ENCODE data around the gene TJP1. TPM values are rescaled to one million over a fixed set of nuclear protein-coding genes. Genes with fewer than 3 reads are reported as not detected.

TJP1 gene
- total and polyA plus RNA-seq, 2 of the 8 experiments (the other 6 are each of a cell fraction or from before 2014, with no cell fraction given) = 46.3 to 138 TPM

GRCh38 chr15:29681166-29681845 is 141.0 kb downstream of the TJP1 start (continued):
- TF ChIP-seq CHD7 (IDR thresholded peaks at IDR 0.05; ENCODE audit: insufficient replicate concordance, low read length) (no peak), KDM1A (IDR thresholded peaks at IDR 0.05; ENCODE audit: borderline replicate concordance, low read length) (no peak), POLR2AphosphoS5 (IDR thresholded peaks at IDR 0.05; ENCODE audit: low read depth, low read length) (no peak), TBP (IDR thresholded peaks at IDR 0.05; ENCODE audit: low read depth, low read length) (no peak), ASH2L (IDR thresholded peaks at IDR 0.05; ENCODE audit: low read length) (no peak), JUND (IDR thresholded peaks at IDR 0.05; ENCODE audit: low read length) (no peak), SP2 (IDR thresholded peaks at IDR 0.05; ENCODE audit: low read length) (no peak), MAFK (IDR thresholded peaks at IDR 0.05; ENCODE audit: low read depth, low read length) (no peak)
- TF ChIP-seq, protein P1, sequence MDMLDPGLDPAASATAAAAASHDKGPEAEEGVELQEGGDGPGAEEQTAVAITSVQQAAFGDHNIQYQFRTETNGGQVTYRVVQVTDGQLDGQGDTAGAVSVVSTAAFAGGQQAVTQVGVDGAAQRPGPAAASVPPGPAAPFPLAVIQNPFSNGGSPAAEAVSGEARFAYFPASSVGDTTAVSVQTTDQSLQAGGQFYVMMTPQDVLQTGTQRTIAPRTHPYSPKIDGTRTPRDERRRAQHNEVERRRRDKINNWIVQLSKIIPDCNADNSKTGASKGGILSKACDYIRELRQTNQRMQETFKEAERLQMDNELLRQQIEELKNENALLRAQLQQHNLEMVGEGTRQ (IDR thresholded peaks at IDR 0.05; ENCODE audit: low read length) = no peak
